Measurements from ENCODE around the gene CAPN3. TPM values are rescaled to one million over a fixed set of nuclear protein-coding genes. Genes with fewer than 3 reads are reported as not detected.
"Not testable (repeated sequence)": the region's sequence is repeated elsewhere in the genome, so short reads cannot be mapped to it uniquely, and the experiment has no call there.

Gene CAPN3
- total RNA-seq, 3 donors from 2014 or later = 12.5 to 27.1 (median 15.4) TPM

DNA sequence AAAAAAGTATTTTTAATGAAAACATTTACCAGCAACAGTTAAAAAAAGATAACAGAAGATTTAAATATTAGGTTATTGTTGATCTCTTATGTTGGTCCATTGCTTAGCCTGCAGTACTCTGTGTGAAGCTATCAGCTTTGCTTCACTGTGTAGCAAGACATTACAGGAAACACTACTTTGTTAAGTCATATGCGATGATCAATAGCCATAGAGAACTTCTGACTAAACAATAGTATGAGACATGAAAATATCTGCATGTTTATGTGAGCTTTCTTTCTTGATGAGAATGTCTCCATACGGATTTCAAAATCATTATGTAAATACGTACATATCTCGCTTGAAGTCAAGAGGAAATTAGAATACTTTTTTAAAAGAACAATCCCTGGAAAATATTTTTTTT lies 27.0 kb upstream of the CAPN3 start:
- Histone ChIP-seq H3K27me3 (no peaks in the 10 kb centered on the region), H3K4me1 (no peaks in the 10 kb centered on the region), H3K27ac (no peak overlapping the region), H3K9me3 (peaks cover 0 to 13% of the 10 kb centered on the region in 2 donors), H3K36me3 (no peaks in the 10 kb centered on the region), H3K4me3 (no peak overlapping the region)
- DNase-seq (ENCODE audit: low spot score in 2 of 2) = no peak
- intact Hi-C loops (cut with DNase I; ENCODE audit: low total_unique reads) = no loop called here
- TF ChIP-seq POLR2A (IDR thresholded peaks at IDR 0.05) (no peak), POLR2AphosphoS5 (IDR thresholded peaks at IDR 0.05) (no peak)
- TF ChIP-seq, protein P1, sequence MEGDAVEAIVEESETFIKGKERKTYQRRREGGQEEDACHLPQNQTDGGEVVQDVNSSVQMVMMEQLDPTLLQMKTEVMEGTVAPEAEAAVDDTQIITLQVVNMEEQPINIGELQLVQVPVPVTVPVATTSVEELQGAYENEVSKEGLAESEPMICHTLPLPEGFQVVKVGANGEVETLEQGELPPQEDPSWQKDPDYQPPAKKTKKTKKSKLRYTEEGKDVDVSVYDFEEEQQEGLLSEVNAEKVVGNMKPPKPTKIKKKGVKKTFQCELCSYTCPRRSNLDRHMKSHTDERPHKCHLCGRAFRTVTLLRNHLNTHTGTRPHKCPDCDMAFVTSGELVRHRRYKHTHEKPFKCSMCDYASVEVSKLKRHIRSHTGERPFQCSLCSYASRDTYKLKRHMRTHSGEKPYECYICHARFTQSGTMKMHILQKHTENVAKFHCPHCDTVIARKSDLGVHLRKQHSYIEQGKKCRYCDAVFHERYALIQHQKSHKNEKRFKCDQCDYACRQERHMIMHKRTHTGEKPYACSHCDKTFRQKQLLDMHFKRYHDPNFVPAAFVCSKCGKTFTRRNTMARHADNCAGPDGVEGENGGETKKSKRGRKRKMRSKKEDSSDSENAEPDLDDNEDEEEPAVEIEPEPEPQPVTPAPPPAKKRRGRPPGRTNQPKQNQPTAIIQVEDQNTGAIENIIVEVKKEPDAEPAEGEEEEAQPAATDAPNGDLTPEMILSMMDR (IDR thresholded peaks at IDR 0.05) = no peak

DNA sequence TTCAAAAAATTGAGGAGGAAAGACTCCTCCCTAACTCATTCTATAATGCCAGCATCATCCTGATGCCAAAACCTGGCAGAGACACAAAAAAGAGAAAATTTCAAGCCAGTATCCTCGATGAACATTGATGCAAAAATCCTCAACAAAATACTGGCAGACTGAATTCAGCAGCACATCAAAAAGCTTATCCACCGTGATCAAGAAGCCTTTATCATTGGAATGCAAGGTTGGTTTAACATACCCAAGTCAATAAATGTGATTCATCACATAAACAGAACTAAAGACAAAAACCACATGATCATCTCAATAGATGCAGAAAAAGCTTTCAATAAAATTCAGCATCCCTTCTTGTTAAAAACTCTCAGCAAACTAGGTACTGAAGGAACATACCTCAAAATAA lies 24.2 kb upstream of the CAPN3 start:
- intact Hi-C loops (cut with DNase I; ENCODE audit: low total_unique reads) = no loop called here
- no peak overlapping the region for H3K4me3 ChIP-seq
- no peak for TF ChIP-seq POLR2A (IDR thresholded peaks at IDR 0.05)
- TF ChIP-seq POLR2AphosphoS5 (IDR thresholded peaks at IDR 0.05) = no peak
- TF ChIP-seq, protein P1 (IDR thresholded peaks at IDR 0.05) = no peak
- H3K9me3 ChIP-seq = peaks cover 0 to 13% of the 10 kb centered on the region in 2 donors
- no peak overlapping the region for H3K27ac ChIP-seq
- H3K4me1 ChIP-seq = no peaks in the 10 kb centered on the region
- H3K36me3 ChIP-seq = no peaks in the 10 kb centered on the region
- no peak for DNase-seq (ENCODE audit: low spot score in 2 of 2)
- no peaks in the 10 kb centered on the region for H3K27me3 ChIP-seq

DNA sequence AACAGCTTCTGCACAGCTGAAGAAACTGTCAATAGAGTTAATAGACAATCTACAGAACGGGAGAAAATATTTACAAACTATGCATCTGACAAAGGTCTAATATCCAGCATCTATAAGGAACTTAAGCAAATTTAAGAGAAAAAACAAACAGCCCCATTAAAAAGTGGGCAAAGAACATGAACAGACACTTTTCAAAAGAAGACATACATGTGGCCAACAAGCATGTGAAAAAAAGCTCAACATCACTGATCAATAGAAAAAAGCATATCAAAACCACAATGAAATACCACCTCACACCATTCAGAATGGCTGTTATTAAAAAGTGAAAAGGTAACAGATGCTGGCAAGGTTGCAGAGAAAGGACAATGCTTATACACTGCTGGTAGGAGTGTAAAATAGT lies 22.7 kb upstream of the CAPN3 start:
- H3K27ac ChIP-seq; H3K36me3 ChIP-seq; H3K4me3 ChIP-seq; H3K27me3 ChIP-seq; H3K4me1 ChIP-seq; intact Hi-C loops (cut with DNase I; ENCODE audit: low total_unique reads); DNase-seq (ENCODE audit: low spot score in 2 of 2): not testable (repeated sequence)
- H3K9me3 ChIP-seq = peaks cover 0 to 13% of the 10 kb centered on the region in 2 donors

DNA sequence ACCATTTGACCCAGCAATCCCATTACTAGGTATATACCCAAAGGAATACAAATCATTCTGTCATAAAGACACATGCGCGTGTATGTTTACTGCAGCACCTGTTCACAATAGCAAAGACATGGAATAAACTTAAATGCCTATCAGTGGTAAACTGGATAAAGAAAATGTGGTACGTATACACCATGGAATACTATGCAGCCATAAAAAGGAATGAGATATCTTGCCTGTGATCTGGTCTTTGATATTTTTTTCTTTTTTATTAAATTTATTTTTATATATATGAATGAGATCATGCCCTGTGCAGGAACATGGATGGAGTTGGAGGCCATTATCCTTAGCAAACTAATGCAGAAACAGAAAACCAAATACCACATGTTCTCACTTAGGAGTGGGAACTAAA lies 22.2 kb upstream of the CAPN3 start:
- H3K4me3 ChIP-seq; intact Hi-C loops (cut with DNase I; ENCODE audit: low total_unique reads): not testable (repeated sequence)

DNA sequence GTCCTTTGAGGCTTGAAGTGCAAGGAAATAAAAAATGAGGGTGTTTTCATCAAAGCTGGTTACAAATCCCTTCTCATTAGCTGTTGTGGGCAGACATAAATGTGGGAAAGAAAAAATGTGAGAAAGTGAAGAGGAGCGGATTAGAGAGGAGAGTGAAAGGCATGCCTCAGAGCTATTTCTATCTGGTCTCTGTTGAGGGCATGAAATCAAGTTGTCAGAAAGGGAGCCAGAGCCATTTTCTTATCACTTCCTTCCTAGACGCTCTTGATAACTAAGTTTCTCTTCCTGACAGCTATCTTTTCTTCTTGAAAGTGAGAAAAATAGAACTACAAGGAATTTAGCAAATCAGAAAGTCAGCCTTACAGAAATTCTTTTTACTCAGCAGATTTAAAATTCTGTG lies 20.8 kb upstream of the CAPN3 start:
- DNase-seq (ENCODE audit: low spot score in 2 of 2) = no peak
- Histone ChIP-seq H3K9me3 (peaks cover 0 to 13% of the 10 kb centered on the region in 2 donors), H3K36me3 (no peaks in the 10 kb centered on the region), H3K27ac (no peak overlapping the region), H3K27me3 (no peaks in the 10 kb centered on the region), H3K4me3 (no peak overlapping the region), H3K4me1 (no peaks in the 10 kb centered on the region)
- TF ChIP-seq POLR2A (IDR thresholded peaks at IDR 0.05) (no peak), POLR2AphosphoS5 (IDR thresholded peaks at IDR 0.05) (no peak)
- TF ChIP-seq, protein P1 (IDR thresholded peaks at IDR 0.05) = no peak
- intact Hi-C loops (cut with DNase I; ENCODE audit: low total_unique reads) = no loop called here

More for the DNA sequence above, 22.2 kb upstream of the CAPN3 start:
- H3K27me3 ChIP-seq; H3K36me3 ChIP-seq; H3K27ac ChIP-seq; H3K4me1 ChIP-seq; DNase-seq (ENCODE audit: low spot score in 2 of 2): not testable (repeated sequence)
- peaks cover 0 to 13% of the 10 kb centered on the region in 2 donors for H3K9me3 ChIP-seq

DNA sequence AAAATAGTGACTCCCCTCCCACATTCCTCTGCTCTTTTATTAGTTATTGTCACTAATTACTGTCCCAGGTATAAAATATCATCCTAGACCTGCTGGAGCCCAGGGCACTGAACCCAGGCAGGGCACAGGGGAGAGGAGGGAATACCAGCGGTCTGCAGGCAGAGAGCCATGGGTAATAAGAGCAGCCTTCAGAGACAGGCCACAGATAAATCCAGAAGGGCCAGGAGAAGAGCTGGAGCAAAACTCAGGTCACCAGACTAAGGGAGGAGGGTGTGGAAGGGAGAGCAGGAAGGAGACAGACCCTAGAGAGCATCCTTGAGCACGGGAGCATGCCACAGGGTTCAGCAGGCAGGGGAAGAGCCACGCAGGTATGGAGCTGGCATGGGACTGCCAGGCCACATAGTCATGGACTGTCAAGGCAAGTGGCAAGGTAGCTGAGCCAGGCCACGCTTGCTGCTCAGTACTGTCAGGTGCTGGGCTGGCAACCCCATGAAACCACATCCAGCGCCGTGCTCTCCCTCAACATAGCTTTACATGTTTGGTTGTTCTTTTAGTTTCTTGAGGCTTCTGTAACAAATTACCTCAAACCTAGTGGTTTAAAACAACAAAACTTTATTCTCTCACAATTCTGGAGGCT lies 15.6 kb upstream of the CAPN3 start:
- Histone ChIP-seq H3K36me3 (no peaks in the 10 kb centered on the region), H3K27ac (peak overlapping the region; percentile 33 to 74)
- intact Hi-C loops (cut with DNase I; ENCODE audit: low total_unique reads) = no loop called here

More for the DNA sequence above, 15.6 kb upstream of the CAPN3 start:
- TF ChIP-seq, protein P1 (IDR thresholded peaks at IDR 0.05) = no peak
- TF ChIP-seq POLR2A (IDR thresholded peaks at IDR 0.05) = no peak
- no peak for TF ChIP-seq POLR2AphosphoS5 (IDR thresholded peaks at IDR 0.05)
- Histone ChIP-seq H3K4me1 (no peaks in the 10 kb centered on the region), H3K9me3 (no peaks in the 10 kb centered on the region), H3K4me3 (no peak overlapping the region), H3K27me3 (no peaks in the 10 kb centered on the region)
- no peak for DNase-seq (ENCODE audit: low spot score in 2 of 2)

All from breast epithelium (tissue), 4 donors.